Amygdala (tissue), 56 donors: ENCODE measurements around the gene AKAP6.
"Not testable (repeated sequence)": the region's sequence is repeated elsewhere in the genome, so short reads cannot be mapped to it uniquely, and the experiment has no call there.

ENCODE experiments used
- DNase-seq, 56 donors: peaks; one replicate each; lab custom pipeline; 2025; lab: John Stamatoyannopoulos, UW

The AKAP6 gene

GRCh38 chr14:32370714-32371113, 41.6 kb downstream of the AKAP6 start:
- no peak for DNase-seq

- DNase-seq: no peak
Observed at GRCh38 chr14:32372154-32372553, 43.1 kb downstream of the AKAP6 start.

- not testable (repeated sequence) for DNase-seq
Observed at GRCh38 chr14:32373174-32373573, 44.1 kb downstream of the AKAP6 start.

- DNase-seq: no peak
Observed at GRCh38 chr14:32374155-32374554, 45.1 kb downstream of the AKAP6 start.

- no peak for DNase-seq
Observed at GRCh38 chr14:32375663-32376062, 46.6 kb downstream of the AKAP6 start.

- DNase-seq: no peak
Observed at GRCh38 chr14:32377046-32377646, 48.0 kb downstream of the AKAP6 start.

GRCh38 chr14:32378284-32378683, 49.2 kb downstream of the AKAP6 start:
- DNase-seq: no peak

GRCh38 chr14:32379447-32379846, 50.3 kb downstream of the AKAP6 start:
- DNase-seq: no peak

- no peak for DNase-seq
Observed at GRCh38 chr14:32381869-32382268, 52.8 kb downstream of the AKAP6 start.

- DNase-seq: peak in 17 of 56 donors; percentile 4 to 46 (median 20)
Observed at GRCh38 chr14:32382704-32383103, 53.6 kb downstream of the AKAP6 start.

GRCh38 chr14:32383364-32384009, 54.4 kb downstream of the AKAP6 start:
- no peak for DNase-seq

GRCh38 chr14:32384464-32384863, 55.4 kb downstream of the AKAP6 start:
- DNase-seq: no peak

- not testable (repeated sequence) for DNase-seq
Observed at GRCh38 chr14:32387295-32387694, 58.2 kb downstream of the AKAP6 start.

GRCh38 chr14:32393119-32393518, 64.0 kb downstream of the AKAP6 start:
- DNase-seq: no peak

- DNase-seq: no peak
Observed at GRCh38 chr14:32394038-32394437, 64.9 kb downstream of the AKAP6 start.

- DNase-seq: peak in 4 of 56 donors; percentile 3 to 26 (median 9)
Observed at GRCh38 chr14:32396885-32397284, 67.8 kb downstream of the AKAP6 start.

- DNase-seq: no peak
Observed at GRCh38 chr14:32397861-32398640, 69.0 kb downstream of the AKAP6 start.

GRCh38 chr14:32399920-32400319, 70.8 kb downstream of the AKAP6 start:
- DNase-seq: no peak

GRCh38 chr14:32400480-32400879, 71.4 kb downstream of the AKAP6 start:
- DNase-seq: no peak

GRCh38 chr14:32403021-32403420, 73.9 kb downstream of the AKAP6 start:
- DNase-seq: no peak

GRCh38 chr14:32403688-32404087, 74.6 kb downstream of the AKAP6 start:
- DNase-seq: no peak
